ENCODE data around the gene MPIG6B.
A peak's percentile ranks its signal among the peaks of the same experiment; 100 is the strongest.

Gene MPIG6B, protein sequence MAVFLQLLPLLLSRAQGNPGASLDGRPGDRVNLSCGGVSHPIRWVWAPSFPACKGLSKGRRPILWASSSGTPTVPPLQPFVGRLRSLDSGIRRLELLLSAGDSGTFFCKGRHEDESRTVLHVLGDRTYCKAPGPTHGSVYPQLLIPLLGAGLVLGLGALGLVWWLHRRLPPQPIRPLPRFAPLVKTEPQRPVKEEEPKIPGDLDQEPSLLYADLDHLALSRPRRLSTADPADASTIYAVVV

DNA sequence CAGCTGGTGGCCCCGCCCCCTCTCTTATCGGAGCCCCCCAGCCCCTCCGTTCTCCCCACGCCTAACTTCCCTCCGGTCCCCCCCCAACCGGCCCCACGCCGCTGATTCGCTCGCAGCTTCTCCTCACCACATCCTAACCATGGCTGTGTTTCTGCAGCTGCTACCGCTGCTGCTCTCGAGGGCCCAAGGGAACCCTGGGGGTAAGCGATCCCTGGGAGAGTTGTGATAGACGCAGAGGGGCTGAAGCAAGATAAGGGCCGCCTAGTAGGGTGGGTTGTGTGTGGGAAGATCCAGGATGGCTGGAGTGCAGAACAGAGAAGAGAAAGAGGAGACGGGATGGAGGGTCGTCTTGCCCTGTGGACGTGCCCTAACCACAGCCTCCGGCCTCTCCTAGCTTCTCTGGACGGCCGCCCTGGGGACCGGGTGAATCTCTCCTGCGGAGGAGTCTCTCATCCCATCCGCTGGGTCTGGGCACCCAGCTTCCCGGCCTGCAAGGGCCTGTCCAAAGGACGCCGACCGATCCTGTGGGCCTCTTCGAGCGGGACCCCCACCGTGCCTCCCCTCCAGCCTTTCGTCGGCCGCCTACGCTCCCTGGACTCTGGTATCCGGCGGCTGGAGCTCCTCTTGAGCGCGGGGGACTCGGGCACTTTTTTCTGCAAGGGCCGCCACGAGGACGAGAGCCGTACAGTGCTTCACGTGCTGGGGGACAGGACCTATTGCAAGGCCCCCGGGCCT is at the start of gene MPIG6B:
Gene MPIG6B (plus strand): TSS at position 129 of the 735 bp plus-strand sequence. CDS start 11 bp downstream, at position 140.
- no peak for DNase-seq

DNA sequence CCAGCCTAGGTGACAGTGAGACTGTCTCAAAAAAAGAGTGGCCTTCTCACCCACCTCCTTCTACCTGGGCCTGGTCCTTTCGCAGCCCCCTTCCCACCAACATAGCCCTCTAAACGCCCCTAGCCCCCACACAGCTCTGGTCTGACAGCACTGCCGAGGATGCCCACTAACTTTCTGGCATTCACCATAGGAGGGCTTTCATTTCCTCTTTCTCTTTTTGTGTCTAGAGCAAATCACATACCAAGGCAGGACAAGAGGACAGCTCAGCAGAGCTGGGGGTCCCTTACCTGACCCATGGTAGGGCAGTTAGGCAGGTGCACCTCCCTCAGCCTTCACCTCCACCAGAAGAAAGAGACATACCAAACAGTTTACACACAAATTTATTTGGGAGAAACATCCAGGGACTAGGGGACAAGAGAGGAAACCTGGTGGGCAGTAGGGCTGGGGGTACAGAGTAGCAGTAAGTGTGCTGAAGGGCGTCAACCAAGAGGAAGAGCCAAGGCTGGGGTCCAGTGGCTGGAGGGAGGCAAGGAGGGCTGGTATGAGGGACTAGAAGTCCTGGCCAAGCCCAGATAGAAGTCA is 46.8 kb upstream of the MPIG6B start:
- no peak for DNase-seq

DNA sequence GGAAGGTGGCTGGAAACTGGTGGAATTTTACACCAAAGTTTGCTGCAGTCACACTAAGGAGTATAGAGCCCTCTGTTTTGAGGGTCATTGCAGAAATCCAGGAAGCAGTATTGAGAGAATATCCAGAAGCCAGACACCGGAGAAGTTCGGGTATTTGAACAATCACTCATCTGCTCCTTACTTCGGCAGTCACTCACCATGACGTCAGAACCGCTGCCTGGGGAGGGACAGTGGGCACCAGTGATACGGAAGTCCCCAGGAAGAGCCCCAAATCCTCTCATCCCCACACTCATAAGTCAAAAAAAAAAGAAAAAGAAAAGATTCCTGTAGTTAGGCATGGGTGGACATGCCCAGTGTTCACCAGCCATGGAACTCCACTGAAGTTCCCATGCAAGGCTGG is 46.3 kb upstream of the MPIG6B start:
- no peak for DNase-seq

DNA sequence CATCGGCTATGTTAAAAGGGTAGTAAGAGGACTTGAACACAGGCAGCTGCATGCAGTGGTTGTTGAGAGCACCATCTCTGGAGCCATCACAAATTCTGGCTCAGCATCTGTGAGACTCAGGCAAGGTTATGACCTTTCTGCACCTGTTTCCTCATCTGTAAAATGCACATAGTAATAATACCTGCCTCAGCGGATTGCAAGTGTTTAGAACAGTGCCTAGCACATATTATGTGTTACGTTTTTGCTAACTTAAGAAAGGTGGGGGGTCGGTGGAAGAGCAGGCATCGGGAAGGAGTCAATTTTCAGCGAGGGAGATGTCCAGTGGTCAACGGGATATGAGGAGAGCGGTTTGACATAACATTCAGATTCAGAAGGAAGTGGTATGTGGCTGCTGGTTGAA is 45.2 kb upstream of the MPIG6B start:
- no peak for DNase-seq

DNA sequence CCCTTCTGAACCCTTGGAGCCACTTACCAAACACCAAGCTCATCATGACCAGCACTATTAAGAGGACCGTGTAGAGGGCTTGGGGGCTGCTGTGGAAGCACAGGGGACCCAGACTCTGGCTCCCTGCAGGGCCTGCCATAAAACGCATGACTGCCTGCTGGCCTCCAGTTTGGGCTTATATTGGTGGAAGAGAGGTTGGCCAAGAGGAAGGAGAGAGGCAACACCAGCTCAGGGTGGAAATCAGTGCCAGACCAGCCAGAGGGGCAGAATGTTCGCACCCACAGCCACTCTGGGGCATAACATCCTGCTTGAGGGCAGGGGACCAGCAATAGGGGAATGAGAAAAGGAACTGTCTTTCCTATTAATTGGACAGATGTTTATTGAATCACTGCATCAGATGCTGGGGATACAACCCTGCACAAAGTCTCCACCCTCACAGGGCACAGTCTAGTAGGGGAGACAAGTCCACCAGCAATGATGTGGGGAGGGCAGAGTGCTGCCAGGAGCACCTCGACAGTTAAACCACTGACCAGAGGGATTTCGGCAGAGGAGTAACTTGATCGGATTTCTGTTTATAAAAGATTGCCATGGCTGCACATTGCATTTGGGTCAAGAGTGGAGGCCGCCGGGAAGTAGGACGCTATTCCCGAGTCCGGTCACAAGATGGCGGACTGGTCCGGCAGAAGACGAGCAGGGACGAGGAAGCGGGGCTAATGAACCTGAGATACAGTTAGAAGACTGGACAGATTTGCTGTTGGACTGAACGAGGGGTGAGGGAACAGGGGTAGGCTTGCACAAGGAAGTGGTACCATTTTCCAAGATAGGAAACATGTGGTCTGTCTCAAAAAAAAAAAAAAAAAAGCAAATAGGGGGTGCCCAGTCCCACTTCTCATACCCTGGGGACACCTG is 42.7 kb upstream of the MPIG6B start, which contains the start of gene LY6G5C:
Gene LY6G5C (minus strand): TSS at position 842 of the 909 bp plus-strand sequence. CDS start 694 bp downstream, at position 148.
- DNase-seq = peak; percentile 48

DNA sequence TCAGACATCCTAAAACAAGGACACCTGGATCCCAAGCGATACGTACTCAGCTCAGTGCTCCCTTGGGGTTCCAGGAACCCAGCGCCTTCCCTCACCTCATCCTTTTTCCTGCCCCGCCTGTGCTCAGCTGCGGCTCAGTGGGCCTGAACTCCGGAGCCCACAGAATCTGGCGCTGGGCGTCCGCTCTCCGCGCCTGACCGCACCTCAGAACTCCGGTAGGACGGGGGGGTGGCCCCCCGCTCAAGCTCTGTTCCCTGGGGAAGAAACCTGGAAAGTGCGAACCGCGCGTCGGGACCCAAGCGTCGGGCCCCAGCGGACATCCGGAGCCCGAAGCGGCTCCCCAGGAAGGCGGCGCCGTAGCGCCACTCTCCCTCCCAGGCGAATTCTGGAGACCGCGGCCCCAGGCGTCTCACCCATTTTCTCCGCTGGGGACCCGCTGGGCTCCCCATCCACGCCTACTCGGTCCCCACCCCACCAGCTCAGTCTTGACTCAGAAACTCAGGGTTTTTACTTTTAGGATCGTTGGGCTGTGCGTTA is 42.0 kb upstream of the MPIG6B start:
- no peak for DNase-seq

DNA sequence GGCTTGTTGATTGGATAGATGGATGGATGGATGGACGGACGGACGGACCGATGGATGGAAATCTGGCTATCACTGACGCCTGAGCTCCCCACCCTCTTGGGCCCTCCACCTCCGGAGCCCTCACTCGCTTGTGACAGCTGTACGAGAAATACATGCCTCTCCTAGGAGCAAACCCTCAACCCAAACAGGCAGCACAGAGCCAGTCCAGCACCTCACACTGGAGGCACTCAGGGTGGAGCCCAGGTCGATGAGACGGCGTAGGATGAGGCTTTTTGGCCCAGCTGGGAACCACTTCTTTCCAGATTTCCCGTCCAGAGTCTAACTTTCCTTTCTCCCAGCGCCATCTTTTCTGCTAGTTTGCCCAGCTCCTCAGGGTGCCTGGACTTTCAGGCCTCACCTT is 39.6 kb upstream of the MPIG6B start:
- DNase-seq = no peak

DNA sequence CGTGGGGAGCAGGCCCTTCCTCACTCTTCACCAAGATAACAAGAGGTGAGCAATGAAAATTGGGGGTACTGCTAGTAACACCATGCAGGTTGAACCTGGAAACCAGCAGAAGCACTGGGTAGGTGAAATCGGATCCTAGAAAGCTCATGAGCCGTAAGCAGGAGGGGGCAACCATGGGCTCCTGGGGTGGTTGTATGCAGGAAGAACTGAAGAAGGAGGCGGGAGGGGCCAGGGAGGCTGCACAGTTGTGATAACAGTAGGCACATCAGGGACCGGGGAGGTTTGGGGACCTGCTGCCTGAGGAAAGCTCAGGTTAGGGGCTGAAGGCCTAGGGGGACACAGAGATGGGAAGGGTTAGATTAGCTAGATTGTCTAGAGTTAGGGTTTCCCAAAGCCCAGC is 36.7 kb upstream of the MPIG6B start:
- DNase-seq = no peak

DNA sequence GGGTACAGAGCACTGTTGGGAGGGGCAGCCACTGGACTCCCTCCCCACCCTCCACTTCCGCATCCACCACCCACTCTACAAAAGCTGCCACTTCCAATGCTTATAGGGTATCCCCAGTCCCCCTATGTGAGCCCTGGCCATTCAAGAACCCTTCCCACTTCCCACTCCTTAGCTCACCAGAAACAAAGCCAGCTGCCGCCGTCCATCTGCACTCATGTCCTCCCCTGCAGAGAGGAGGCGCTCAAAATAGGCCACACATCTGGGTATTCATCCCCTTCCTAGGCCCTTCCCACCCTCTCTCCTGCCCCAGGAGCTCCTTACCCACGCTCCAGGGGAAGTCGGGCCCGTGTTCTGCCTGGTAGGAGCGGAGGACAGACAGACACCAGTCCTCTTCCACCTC is 35.9 kb upstream of the MPIG6B start:
- DNase-seq = no peak

DNA sequence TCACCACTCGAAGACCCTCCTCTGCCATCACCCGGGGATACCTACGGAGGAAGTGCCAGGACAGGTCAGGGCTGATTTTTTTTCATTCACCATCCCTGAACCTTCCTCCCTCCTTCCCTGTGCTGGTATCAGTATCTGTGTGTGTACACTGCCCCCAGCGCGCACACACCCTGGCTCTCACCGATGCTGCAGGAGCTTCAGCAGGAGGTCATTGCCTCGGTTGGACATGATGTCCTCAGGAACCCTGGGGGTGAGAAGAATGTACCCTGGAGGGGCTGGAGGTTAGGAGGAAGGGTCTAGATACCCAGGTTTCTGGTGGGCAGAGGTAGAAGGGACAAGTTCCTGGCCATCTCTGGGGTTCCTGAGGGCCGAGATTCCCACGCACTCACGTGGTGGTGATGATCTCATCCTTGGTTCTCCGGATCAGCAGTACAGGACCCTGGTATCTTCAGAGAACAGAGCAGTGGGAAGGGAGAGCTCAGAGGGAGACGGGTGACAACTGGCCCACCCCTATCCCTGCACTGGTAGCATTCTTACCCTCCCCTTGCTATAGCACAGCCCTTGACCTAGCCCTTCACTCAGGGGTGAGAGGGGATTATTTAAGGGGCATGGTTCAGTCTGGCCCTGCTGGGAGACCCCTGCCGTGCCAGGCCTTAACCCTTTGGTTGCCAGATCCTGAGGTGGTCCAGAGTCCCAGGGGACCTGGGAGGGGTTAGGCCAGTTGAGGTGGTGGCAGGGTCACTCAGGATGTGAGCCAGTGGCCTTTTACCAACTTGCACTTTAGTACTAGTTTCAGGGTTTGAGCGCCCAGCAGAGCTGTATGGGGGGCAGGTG is 35.1 kb upstream of the MPIG6B start:
- DNase-seq = no peak

DNA sequence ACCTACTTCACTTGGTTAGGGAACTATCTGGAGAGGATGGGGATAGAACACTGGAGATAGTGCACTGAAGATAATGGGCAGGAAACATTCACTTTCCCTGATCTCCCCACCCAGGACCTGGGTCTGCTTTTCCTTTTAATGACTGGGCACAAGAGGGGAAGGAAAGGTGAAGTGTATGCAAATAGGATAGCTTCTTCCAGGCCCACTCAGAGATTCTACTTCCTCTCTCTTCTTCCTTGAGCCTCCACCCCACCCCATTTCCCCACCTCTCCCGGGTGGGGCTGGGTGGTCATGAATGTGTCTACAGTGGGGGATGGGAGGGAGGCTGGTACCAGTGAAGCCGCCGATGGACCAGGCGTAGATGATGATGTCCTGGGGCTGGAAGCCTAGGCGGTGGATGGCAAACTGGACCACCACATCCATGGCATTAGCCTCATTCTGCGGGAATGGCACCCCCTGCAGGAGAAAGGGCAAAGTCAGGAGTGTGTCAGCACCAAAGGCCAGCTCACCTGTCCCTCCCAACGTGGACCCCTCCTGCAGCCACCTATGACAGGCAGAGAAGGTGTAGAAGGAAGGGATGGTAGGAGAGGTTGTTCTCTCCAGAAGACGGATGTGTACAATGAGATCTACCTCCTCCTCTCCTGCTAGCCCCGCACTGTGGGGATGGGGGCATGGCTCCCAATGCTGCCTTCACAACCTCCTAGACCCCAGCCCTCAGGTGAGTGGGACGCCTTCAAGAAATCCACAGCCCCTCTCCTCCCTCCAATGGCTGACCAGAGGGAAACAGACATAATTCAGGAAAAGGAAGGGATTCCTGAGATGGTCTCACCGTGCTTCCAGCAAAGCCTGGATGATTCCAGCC is 33.7 kb upstream of the MPIG6B start:
- no peak for DNase-seq

DNA sequence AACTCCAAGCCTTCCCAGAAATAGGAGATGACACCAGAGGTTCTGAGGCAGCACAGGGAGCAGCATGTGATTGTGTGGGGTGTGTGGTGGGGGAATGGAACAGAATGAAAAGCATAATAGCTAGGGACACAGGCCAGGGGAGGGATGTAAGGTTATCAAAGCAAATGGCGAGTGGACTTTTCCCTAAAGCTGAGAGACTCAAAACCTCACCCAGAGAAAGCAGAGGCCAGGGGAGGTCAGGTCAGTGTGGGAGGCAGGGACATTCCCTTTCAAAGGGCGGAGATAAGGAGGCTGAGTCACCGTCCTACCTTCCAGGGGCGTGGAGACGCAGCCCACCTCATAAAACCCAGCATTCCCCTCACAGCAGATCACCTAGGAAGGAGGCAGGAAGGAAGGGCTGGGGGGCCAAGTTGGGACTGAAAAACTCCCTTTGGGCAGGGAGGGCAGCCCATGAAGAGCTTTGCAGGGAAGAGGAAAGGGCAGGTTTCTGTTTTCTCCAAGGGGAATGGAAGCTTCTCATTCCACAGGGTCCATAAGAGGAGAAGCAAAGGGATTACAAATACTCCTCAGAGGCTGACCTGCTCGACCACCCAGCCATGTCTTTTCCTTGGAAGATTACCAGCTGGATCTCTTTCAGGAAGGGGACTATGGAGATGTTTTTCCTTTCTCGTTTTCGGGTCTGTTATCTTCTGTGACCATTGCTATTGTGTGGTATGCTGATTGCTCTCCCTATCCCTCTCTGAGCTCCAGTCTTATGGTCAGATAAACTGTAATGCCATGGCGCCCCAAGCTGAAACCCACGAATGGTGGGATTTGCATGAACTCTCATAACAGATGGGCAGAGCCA is 32.7 kb upstream of the MPIG6B start:
- DNase-seq = no peak

DNA sequence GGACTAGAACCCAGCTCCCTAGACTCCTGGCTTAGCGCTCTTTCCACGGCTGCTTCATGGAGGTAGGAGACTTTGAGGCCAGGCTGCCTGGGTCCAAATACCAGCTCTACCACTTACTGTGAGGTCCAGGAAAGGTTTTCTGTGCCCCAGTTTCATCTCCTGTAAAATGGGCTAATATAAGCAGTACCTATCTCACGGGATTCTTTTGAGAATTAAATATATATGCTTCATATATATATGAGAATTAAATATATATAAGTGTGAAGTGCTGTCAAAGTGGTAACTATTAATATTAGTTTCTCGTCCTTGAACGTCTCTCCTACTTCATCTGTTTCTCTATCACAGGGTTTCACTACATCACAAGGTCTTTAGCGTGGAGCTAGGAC is 32.1 kb upstream of the MPIG6B start:
- no peak for DNase-seq

DNA sequence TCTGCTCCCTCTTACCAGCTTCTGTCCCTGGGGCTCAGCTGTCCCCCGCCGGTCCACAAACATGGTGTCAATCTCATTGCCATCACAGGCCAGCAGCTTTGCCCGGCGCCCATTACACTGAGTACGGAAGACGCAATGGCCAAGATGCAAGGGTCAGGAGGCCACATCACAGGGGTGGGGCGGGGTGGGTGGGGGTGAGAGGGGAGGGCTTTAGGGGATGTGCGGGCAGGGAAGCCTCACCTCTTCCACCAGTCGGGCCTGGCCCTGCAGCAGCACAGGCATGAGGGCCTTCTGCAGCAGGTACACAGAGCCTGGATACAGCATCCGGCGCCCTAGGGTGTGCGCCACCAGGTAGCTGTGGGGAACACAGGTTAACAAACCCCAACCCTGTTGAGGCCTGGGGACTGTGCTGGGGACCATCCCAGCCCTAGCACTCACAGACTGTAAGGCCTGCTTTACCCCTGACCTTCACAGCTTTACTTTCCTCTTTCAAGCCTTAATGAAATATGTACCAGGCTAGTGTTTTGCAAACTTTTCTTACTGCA is 31.5 kb upstream of the MPIG6B start:
- DNase-seq = no peak

DNA sequence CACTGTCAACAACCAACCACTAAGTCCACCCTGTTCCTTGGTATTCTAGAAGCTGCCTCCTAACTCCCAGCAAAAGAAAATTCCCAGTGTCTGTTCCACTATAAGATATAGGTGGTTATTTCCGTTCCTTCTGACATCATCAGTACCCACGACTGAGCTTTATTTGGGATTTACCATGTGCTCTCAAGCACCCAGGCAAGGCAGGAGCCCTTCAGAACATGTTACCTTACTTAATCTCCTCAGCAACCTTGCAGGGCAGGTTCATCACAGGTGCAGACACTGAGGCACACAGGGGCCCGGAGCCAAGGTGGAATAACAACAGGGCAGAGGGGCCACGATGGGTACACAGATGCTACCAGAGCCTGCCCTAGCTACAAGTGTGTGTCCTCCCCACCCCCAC is 30.8 kb upstream of the MPIG6B start:
- DNase-seq = no peak

DNA sequence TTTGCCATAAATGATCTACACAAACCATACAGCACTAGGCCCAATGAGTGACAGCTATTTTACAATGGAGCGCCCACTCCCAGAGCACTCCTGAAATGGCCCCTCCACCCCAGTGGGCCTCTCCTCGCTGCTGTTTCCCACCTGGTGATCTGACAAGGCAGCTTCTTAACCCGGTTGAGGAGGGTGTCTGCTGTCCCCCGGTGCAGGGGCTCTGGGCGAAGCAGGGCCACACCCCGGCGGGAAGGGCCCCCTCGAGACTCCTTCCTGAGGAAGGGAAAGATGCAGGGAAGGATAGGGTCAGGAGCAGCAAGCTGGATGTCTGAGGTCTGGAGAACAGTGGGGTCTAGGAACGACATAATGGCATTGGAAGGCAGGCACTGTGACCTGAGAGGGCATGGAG is 30.3 kb upstream of the MPIG6B start:
- no peak for DNase-seq

DNA sequence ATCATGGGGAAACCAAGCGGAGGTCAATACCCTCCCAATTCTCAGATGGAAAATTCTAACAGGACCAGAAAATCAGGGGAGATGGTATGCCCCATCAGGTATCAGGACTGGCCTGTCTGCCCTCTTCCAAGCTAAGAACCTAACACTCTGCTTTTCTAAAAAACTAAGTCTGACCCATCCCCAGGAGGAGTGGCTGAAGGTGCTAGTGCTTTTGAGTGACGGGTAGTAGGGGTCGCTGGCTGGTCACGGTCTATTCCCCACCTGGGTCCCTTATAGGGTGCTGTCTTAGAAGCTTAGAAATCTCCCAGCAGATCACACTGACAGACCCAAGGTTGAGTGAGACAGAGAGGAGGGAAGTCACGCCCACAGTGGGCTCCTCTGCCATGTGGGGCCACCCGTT is 29.6 kb upstream of the MPIG6B start:
- DNase-seq = no peak

DNA sequence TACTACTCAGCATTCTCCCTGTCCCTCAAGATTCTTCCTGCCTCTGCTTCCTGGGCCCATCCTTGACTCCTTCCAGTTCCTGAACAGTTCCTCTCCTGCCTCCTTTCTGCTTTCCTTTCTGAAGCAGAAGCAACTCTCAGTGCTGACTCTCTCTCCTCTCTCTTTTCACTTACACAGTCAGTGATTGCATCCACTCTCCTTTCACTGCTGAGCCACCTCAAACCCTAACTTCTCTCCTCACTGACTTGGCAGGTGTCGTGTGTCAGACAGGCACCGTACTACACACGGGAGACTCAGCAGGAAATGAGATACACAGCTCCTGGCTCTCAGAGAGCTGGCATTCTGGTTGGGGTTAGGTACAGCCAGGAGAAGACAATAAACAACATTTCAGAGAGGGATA is 25.6 kb upstream of the MPIG6B start:
- DNase-seq = no peak

DNA sequence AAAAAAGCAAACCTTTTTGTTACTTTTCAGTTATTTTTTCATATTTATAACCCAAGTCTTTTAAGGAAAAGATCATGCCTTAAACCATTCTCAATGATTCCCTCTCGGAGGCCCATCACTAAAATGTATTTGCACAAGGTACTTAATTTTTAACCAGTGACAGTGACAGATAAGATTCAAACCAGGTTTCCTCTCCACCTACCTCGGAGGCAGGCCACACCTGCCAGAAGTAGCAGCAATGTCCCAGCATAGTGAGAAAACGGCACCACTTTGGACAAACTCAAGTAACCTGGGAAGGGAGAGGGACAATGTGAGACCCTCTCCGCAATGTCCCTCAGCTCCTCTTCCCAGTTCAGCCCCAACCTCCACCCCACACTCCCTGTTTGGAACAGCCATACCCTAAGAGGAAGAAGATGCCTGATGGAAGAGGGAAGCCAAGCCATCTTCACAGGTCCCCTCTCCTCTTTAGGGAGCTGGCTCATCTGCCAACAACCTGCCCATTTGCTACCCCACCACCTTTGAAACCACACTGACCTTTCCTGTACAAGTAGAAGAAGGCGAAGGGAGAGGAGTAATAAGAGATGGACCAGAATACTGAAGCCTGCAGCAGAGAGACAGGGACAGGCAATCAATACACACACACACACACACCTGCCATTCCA is 22.3 kb upstream of the MPIG6B start:
- DNase-seq = no peak
